Fibroblast of the conjunctiva (primary cell): ENCODE measurements around the gene CTSL.

Source experiments
- DNase-seq: peaks from one replicate; pipeline ENCODE4 v3.0.0-alpha.2; 2010; ENCODE audit warnings: low read depth

Gene CTSL

GRCh38 chr9:87725900-87726709 is at the start of gene CTSL:
CTSL (plus strand) TSS chr9:87726119; CDS start chr9:87727604, 1,485 bp downstream.
- peak; percentile 79 for DNase-seq

- DNase-seq: no peak
Measured at GRCh38 chr9:87676976-87677775, 48.7 kb upstream of the CTSL start.

- DNase-seq: no peak
Measured at GRCh38 chr9:87677776-87678587, 47.9 kb upstream of the CTSL start.

GRCh38 chr9:87678650-87679355 is 47.1 kb upstream of the CTSL start:
- DNase-seq: peak; percentile 66

GRCh38 chr9:87681271-87682061 is 44.5 kb upstream of the CTSL start:
- no peak for DNase-seq

- no peak for DNase-seq
Measured at GRCh38 chr9:87682085-87682484, 43.8 kb upstream of the CTSL start.

GRCh38 chr9:87682618-87683017 is 43.3 kb upstream of the CTSL start:
- no peak for DNase-seq

GRCh38 chr9:87683751-87684626 is 41.9 kb upstream of the CTSL start:
- no peak for DNase-seq

- no peak for DNase-seq
Measured at GRCh38 chr9:87684627-87685219, 41.2 kb upstream of the CTSL start.

GRCh38 chr9:87685441-87685840 is 40.5 kb upstream of the CTSL start:
- no peak for DNase-seq

- DNase-seq: no peak
Measured at GRCh38 chr9:87685871-87686519, 39.9 kb upstream of the CTSL start.

- no peak for DNase-seq
Measured at GRCh38 chr9:87686520-87687090, 39.3 kb upstream of the CTSL start.

- DNase-seq: no peak
Measured at GRCh38 chr9:87687207-87687606, 38.7 kb upstream of the CTSL start.

GRCh38 chr9:87694236-87694755 is 31.6 kb upstream of the CTSL start:
- no peak for DNase-seq

- DNase-seq: no peak
Measured at GRCh38 chr9:87695523-87695922, 30.4 kb upstream of the CTSL start.

GRCh38 chr9:87696641-87697040 is 29.3 kb upstream of the CTSL start:
- no peak for DNase-seq

GRCh38 chr9:87698069-87698809 is 27.7 kb upstream of the CTSL start:
- DNase-seq: no peak

GRCh38 chr9:87699835-87700234 is 26.1 kb upstream of the CTSL start:
- no peak for DNase-seq
